ENCODE data around the gene SPEN.

The SPEN gene

DNA sequence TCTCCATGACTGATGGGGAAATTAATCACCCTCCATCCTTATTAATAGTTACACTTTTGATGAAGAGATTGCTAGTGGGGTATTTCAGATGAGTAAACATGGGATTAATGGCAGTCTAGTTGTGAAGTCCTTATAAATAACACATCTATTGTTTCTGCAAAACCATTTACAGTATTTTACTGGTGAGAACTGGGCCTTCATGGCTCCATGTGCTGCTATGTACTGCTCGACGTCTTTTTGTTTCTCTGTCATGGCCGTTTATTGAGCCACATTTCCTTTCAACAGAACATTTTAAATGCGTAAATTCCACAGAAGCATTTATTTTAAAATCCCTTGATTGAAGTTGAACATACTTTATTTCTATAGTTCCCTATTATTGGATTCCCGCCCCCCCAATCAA, 34.5 kb downstream of the SPEN start:
- Histone ChIP-seq H3K79me2 (ENCODE audit: insufficient read depth, low read depth) (peaks cover 99% of the 10 kb centered on the region), H3K4me3 (IDR thresholded peaks at IDR 0.05; ENCODE audit: insufficient read depth, low read depth, low read length) (no peak overlapping the region), H3K4me1 (ENCODE audit: low read depth, poor library complexity, severe bottlenecking) (peaks cover 44% of the 10 kb centered on the region), H3K27me3 (ENCODE audit: insufficient read depth, low read depth) (no peaks in the 10 kb centered on the region), H3K36me3 (ENCODE audit: insufficient read depth) (no peaks in the 10 kb centered on the region), H4K20me1 (ENCODE audit: insufficient read depth) (peaks cover 65% of the 10 kb centered on the region), H2AFZ (ENCODE audit: low read depth) (no peak overlapping the region), H3K9ac (no peak overlapping the region), H3K4me2 (no peak overlapping the region), H3K27ac (no peak overlapping the region)
- TF ChIP-seq CTCF (conservative IDR thresholded peaks at IDR 0.05; ENCODE audit: low read depth, low read length): no peak

DNA sequence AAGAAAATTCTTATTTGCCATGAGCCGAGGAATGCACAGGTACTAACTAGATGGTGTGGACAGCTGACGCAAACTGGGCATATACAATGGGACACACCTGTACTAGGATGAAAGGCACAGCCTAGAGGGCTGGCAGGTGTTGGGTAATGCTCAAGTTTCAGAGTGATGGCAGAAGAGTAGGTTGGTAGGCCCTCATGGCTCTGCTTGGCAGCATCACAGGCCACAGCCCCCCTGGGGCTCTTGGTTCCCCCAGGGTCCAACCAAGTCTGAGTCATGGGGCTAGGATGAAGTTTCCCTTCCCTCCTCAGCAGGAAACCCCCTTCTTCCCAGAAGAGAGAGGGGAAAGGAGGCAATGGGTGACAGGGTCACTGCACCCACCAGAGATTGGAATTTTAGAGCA, 35.2 kb downstream of the SPEN start:
- no peak for TF ChIP-seq CTCF (conservative IDR thresholded peaks at IDR 0.05; ENCODE audit: low read depth, low read length)
- Histone ChIP-seq H3K36me3 (ENCODE audit: insufficient read depth) (no peaks in the 10 kb centered on the region), H3K4me1 (ENCODE audit: low read depth, poor library complexity, severe bottlenecking) (peaks cover 44% of the 10 kb centered on the region), H3K4me2 (no peak overlapping the region), H3K27ac (no peak overlapping the region), H3K9ac (no peak overlapping the region), H3K27me3 (ENCODE audit: insufficient read depth, low read depth) (no peaks in the 10 kb centered on the region), H4K20me1 (ENCODE audit: insufficient read depth) (peaks cover 66% of the 10 kb centered on the region), H2AFZ (ENCODE audit: low read depth) (no peak overlapping the region), H3K4me3 (IDR thresholded peaks at IDR 0.05; ENCODE audit: insufficient read depth, low read depth, low read length) (no peak overlapping the region), H3K79me2 (ENCODE audit: insufficient read depth, low read depth) (peaks cover 99% of the 10 kb centered on the region)

DNA sequence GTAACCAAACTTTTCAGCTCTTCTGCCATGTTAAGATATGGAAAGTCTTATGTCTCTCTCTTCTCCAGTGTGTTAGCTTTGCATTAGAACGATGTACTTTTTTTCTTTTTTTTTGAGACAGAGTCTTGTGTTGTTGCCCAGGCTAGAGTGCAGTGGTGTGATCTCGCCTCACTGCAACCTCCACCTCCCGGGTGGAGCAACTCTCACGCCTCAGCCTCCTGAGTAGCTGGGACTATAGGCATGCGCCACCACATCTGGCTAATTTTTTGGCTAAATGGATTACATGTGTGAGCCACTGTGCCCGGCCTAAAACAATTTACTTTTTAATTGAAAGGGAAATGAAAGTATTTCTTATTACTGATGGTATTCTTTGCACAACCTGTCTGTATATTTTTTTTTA, 35.8 kb downstream of the SPEN start:
- no peaks in the 10 kb centered on the region for H3K36me3 ChIP-seq (ENCODE audit: insufficient read depth)
- peaks cover 39% of the 10 kb centered on the region for H3K4me1 ChIP-seq (ENCODE audit: low read depth, poor library complexity, severe bottlenecking)
- no peak overlapping the region for H3K27ac ChIP-seq
- H3K4me2 ChIP-seq: no peak overlapping the region
- H4K20me1 ChIP-seq (ENCODE audit: insufficient read depth): peaks cover 62% of the 10 kb centered on the region
- TF ChIP-seq CTCF (conservative IDR thresholded peaks at IDR 0.05; ENCODE audit: low read depth, low read length): no peak
- no peaks in the 10 kb centered on the region for H3K27me3 ChIP-seq (ENCODE audit: insufficient read depth, low read depth)
- peaks cover 99% of the 10 kb centered on the region for H3K79me2 ChIP-seq (ENCODE audit: insufficient read depth, low read depth)
- H3K9ac ChIP-seq: no peak overlapping the region
- no peak overlapping the region for H3K4me3 ChIP-seq (IDR thresholded peaks at IDR 0.05; ENCODE audit: insufficient read depth, low read depth, low read length)
- no peak overlapping the region for H2AFZ ChIP-seq (ENCODE audit: low read depth)

DNA sequence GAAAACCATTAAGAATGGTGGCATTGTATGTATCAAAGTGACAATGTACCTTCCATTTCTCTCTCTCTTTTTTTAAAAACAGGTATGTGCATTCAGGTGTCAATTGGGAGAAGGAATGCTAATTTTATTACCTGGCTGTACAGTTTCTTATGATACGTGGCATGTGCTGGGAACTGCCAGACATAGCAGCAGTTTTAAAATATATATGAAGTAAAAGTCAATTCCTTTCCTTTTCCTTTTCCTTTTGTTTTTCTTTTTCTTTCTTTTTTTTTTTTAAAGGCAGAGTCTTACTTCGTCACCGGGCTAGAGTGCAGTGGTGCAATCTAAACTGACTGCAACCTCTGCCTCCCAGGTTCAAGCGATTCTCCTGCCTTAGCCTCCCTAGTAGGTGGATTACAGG, 37.0 kb downstream of the SPEN start:
- H3K79me2 ChIP-seq (ENCODE audit: insufficient read depth, low read depth): peaks cover 99% of the 10 kb centered on the region
- H3K4me1 ChIP-seq (ENCODE audit: low read depth, poor library complexity, severe bottlenecking): peaks cover 39% of the 10 kb centered on the region
- H3K36me3 ChIP-seq (ENCODE audit: insufficient read depth): no peaks in the 10 kb centered on the region
- no peak for TF ChIP-seq CTCF (conservative IDR thresholded peaks at IDR 0.05; ENCODE audit: low read depth, low read length)
- H3K9ac ChIP-seq: no peak overlapping the region
- no peaks in the 10 kb centered on the region for H3K27me3 ChIP-seq (ENCODE audit: insufficient read depth, low read depth)
- no peak overlapping the region for H3K4me2 ChIP-seq
- H2AFZ ChIP-seq (ENCODE audit: low read depth): no peak overlapping the region
- no peak overlapping the region for H3K4me3 ChIP-seq (IDR thresholded peaks at IDR 0.05; ENCODE audit: insufficient read depth, low read depth, low read length)
- H4K20me1 ChIP-seq (ENCODE audit: insufficient read depth): peaks cover 59% of the 10 kb centered on the region
- H3K27ac ChIP-seq: no peak overlapping the region
